CD4-positive, alpha-beta memory T cell (primary cell): ENCODE results near the gene POTEM. TPM values are rescaled to one million over a fixed set of nuclear protein-coding genes. Genes with fewer than 3 reads are reported as not detected.
"Not testable (repeated sequence)": the region's sequence is repeated elsewhere in the genome, so short reads cannot be mapped to it uniquely, and the experiment has no call there.

Source experiments
- CTCF ChIA-PET: fragments of 350-600 bp; sonication (Branson Sonifier 250); formaldehyde crosslinking; loops from one replicate; lab custom pipeline; 2021; ENCODE audit warnings: inconsistent platforms; ENCODE audit not compliant: partially characterized antibody; lab: Charles Lee
- POLR2A ChIA-PET: fragments of 350-600 bp; sonication (Branson Sonifier 250); formaldehyde crosslinking; loops from one replicate; lab custom pipeline; 2021; ENCODE audit not compliant: partially characterized antibody; lab: Charles Lee
- DNase-seq, 5 donors: peaks; one replicate each; pipeline versions ENCODE4 v3.0.0 to v3.0.0-alpha.2; 2020 to 2022; ENCODE audit warnings: mixed read lengths in 1 of 5
- H3K27ac ChIP-seq: one replicate; pipeline ENCODE4 v1.7.0; 2013; ENCODE audit warnings: low read depth, low read length
- H3K27me3 ChIP-seq: 2 replicates; pipeline ENCODE4 v1.7.0; 2013; ENCODE audit warnings: mild to moderate bottlenecking, low read length, moderate library complexity; ENCODE audit not compliant: insufficient read depth
- H3K36me3 ChIP-seq: 2 replicates; pipeline ENCODE4 v1.7.0; 2013; ENCODE audit warnings: mild to moderate bottlenecking, low read length, moderate library complexity; ENCODE audit not compliant: insufficient read depth
- H3K4me1 ChIP-seq: 2 replicates; pipeline ENCODE4 v1.7.0; 2013; ENCODE audit warnings: mild to moderate bottlenecking, low read length, moderate library complexity; ENCODE audit not compliant: insufficient read depth
- H3K4me3 ChIP-seq, 2 donors: one replicate each; pipeline ENCODE4 v1.7.0; 2013; ENCODE audit warnings: low read length in 2 of 2, mild to moderate bottlenecking in 1 of 2
- H3K9me3 ChIP-seq, 2 donors: one replicate each; pipeline ENCODE4 v1.7.0; 2013; ENCODE audit warnings: low read length in 2 of 2, control low read depth in 1 of 2; ENCODE audit not compliant: control insufficient read depth in 1 of 2
- H3K27ac Mint-ChIP-seq, 7 donors: one replicate each; pipeline ENCODE4 v1.8.0; 2020 to 2021; ENCODE audit warnings: mixed read lengths in 7 of 7, mild to moderate bottlenecking in 6 of 7, inconsistent platforms in 3 of 7, moderate library complexity in 3 of 7
- H3K27me3 Mint-ChIP-seq, 2 donors: one replicate each; pipeline ENCODE4 v1.8.0; 2020 to 2021; ENCODE audit warnings: mixed read lengths in 2 of 2
- H3K36me3 Mint-ChIP-seq, 2 donors: one replicate each; pipeline ENCODE4 v1.8.0; 2020 to 2021; ENCODE audit warnings: mixed read lengths in 2 of 2, inconsistent platforms in 1 of 2, mild to moderate bottlenecking in 1 of 2
- H3K4me1 Mint-ChIP-seq, 4 donors: one replicate each; pipeline ENCODE4 v1.8.0; 2020 to 2021; ENCODE audit warnings: mixed read lengths in 4 of 4, mild to moderate bottlenecking in 1 of 4
- H3K4me3 Mint-ChIP-seq, 8 donors: one replicate each; pipeline ENCODE4 v1.8.0; 2020 to 2021; ENCODE audit warnings: mixed read lengths in 8 of 8, mild to moderate bottlenecking in 7 of 8, moderate library complexity in 6 of 8, inconsistent platforms in 3 of 8
- H3K9me3 Mint-ChIP-seq, 8 donors: one replicate each; pipeline ENCODE4 v1.8.0; 2020 to 2021; ENCODE audit warnings: mixed read lengths in 8 of 8, mild to moderate bottlenecking in 5 of 8, inconsistent platforms in 3 of 8, moderate library complexity in 1 of 8
- intact Hi-C: fragments of 100-400 bp; cut with micrococcal nuclease; formaldehyde crosslinking; loops from one replicate; pipeline ENCODE4 v1.15.1; 2023
- polyA plus RNA-seq, 2 donors: library from polyadenylated mRNA; unstranded; fragments of 300-500 nt; fragmentation: Illumina TruSeq; gene quantifications; one replicate each; pipeline ENCODE4 v1.2.3, GENCODE V29; 2021
- total RNA-seq, 2 experiments: library from RNA; stranded (reverse); gene quantifications; one replicate each; pipeline ENCODE4 v1.2.3, GENCODE V29; 2021

POTEM gene
- total and polyA plus RNA-seq, 4 experiments from 2014 or later = not detected

DNA sequence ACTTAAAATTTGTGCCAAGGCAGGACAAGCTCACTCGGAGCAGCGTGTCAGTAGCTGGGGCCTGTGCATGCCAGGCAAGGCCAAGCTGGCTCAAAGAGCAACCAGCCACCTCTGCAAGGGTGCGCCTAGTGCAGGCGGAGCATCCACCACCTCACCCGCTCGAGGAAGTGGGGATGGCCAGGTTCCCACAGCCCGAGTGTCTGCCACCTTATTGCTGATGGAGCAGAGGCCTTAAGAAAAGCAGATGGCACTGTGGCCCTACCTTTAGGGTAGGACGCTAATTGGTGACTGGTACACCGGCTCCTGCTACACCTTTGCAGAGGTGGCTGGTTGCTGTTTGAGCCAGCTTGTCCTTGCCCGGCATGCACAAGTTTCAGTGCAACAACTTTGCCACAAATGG is 43.8 kb downstream of the POTEM start:
- H3K9me3 ChIP-seq, DNase-seq, H3K4me1 ChIP-seq, H3K9me3 Mint-ChIP-seq, H3K36me3 ChIP-seq, intact Hi-C loops, H3K4me1 Mint-ChIP-seq, H3K27me3 Mint-ChIP-seq, POLR2A ChIA-PET, H3K27ac ChIP-seq, H3K4me3 ChIP-seq, H3K27me3 ChIP-seq, H3K27ac Mint-ChIP-seq, CTCF ChIA-PET, H3K36me3 Mint-ChIP-seq, H3K4me3 Mint-ChIP-seq: not testable (repeated sequence)

DNA sequence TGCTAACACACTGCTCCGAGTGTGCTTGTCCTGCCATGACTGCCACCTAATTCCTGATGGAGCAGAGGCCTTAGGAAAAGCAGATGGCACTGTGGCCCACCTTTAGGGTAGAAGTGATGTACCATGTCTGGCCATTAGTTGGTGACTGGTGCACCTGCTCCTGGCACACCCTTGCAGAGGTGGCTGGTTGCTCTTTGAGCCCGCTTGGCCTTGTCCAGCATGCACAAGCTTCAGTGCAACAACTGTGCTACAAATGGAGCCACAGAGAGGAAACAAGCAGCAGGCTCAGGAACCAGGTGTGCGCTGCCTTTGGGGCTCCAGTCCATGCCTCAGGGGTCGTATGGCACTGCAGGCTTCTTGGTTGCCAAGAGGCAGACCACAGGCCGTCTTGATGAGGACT is 44.5 kb downstream of the POTEM start:
- H3K4me1 ChIP-seq, H3K4me3 Mint-ChIP-seq, H3K27me3 Mint-ChIP-seq, CTCF ChIA-PET, H3K36me3 Mint-ChIP-seq, intact Hi-C loops, H3K9me3 ChIP-seq, H3K36me3 ChIP-seq, H3K4me3 ChIP-seq, H3K27me3 ChIP-seq, H3K27ac ChIP-seq, H3K4me1 Mint-ChIP-seq, H3K9me3 Mint-ChIP-seq, POLR2A ChIA-PET, H3K27ac Mint-ChIP-seq: not testable (repeated sequence)
- peak in 1 of 5 donors; percentile 31 for DNase-seq

DNA sequence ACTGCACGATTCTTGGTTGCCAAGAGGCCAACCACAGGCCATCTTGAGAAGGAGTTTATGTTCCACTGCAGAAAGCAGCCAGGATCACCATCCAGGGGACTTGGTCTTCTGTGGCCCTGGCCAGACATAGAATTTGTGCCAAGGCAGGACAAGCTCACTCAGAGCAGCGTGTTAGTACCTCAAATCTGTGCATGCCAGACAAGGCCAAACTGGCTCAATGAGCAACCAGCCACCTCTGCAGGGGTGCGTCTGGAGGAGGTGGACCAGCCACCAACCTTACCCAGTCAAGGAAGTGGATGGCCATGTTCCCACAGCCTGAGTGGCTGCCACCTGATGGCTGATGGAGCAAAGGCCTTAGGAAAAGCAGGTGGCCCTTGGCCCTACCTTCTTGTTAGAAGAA is 48.0 kb downstream of the POTEM start:
- H3K9me3 ChIP-seq, DNase-seq, H3K27ac Mint-ChIP-seq, POLR2A ChIA-PET, H3K9me3 Mint-ChIP-seq, H3K27me3 ChIP-seq, intact Hi-C loops, H3K4me1 Mint-ChIP-seq, H3K36me3 Mint-ChIP-seq, CTCF ChIA-PET, H3K4me3 Mint-ChIP-seq, H3K36me3 ChIP-seq, H3K4me1 ChIP-seq, H3K4me3 ChIP-seq, H3K27ac ChIP-seq, H3K27me3 Mint-ChIP-seq: not testable (repeated sequence)

- POLR2A ChIA-PET, H3K4me1 Mint-ChIP-seq, H3K9me3 Mint-ChIP-seq, H3K27ac Mint-ChIP-seq, H3K4me3 ChIP-seq, H3K27me3 ChIP-seq, DNase-seq, H3K9me3 ChIP-seq, H3K36me3 Mint-ChIP-seq, CTCF ChIA-PET, H3K4me3 Mint-ChIP-seq, intact Hi-C loops, H3K36me3 ChIP-seq, H3K4me1 ChIP-seq, H3K27ac ChIP-seq, H3K27me3 Mint-ChIP-seq: not testable (repeated sequence)
These were observed 57.9 kb downstream of the POTEM start for GRCh38 chr14:19025080-19025589.

- H3K9me3 ChIP-seq, H3K4me3 ChIP-seq, H3K4me3 Mint-ChIP-seq, intact Hi-C loops, H3K4me1 ChIP-seq, CTCF ChIA-PET, DNase-seq, H3K27me3 ChIP-seq, H3K27me3 Mint-ChIP-seq, H3K36me3 ChIP-seq, H3K36me3 Mint-ChIP-seq, H3K9me3 Mint-ChIP-seq, POLR2A ChIA-PET, H3K27ac ChIP-seq, H3K4me1 Mint-ChIP-seq, H3K27ac Mint-ChIP-seq: not testable (repeated sequence)
These were observed 59.6 kb downstream of the POTEM start for GRCh38 chr14:19026649-19027351.

DNA sequence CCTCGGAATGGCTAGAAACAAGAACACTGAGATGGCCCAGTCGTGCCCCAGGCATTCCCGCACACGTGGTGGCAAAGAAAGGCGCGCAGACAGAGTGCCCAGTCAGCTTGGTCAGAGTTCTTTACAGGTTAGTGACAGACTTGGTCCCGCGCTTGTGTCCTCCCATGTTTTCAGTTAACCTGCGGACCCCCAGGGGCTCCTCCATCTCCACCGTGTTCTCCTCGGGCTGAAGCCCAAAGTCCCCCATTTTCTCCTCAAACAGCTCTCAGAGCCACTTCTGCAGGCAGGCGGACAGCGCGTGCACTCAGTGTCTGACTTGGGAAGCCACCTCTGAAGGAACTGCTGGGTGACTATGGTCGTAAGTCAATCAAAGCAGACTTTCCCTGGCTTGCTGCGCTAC is 60.7 kb downstream of the POTEM start:
- intact Hi-C loops, POLR2A ChIA-PET, H3K4me3 ChIP-seq, H3K4me3 Mint-ChIP-seq, H3K4me1 ChIP-seq, H3K27me3 ChIP-seq, H3K9me3 ChIP-seq, CTCF ChIA-PET, H3K36me3 ChIP-seq, H3K27ac ChIP-seq, H3K27me3 Mint-ChIP-seq, H3K9me3 Mint-ChIP-seq, DNase-seq, H3K27ac Mint-ChIP-seq, H3K36me3 Mint-ChIP-seq, H3K4me1 Mint-ChIP-seq: not testable (repeated sequence)

DNA sequence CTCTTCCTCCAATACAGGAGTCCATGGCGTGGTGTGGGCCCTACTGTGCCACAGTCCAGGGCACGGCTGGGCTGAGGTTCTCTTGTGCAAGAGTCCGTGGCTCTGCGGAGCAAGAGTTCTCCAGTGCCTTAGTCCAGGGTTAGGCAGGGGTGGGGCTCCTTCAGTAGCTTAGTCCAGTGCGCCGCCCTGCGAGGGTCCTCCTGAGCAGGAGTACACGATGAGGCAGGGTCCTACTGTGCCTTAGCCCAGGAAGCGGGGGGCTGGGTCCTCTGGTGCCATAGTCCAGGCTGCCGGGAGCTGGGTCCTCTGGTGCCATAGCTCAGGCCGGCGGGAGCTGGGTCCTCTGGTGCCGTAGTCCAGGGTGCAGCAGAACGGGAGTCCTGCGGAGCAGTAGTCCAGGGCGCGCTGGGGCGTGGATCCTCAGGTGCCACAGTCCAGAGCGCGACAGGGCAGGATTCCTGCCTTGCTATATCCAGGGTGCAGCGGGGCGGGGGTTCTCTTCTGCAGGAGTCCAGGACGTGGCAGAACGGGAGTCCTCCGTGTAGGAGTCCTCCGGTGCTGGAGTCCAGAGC is 69.7 kb downstream of the POTEM start:
- CTCF ChIA-PET, intact Hi-C loops: not testable (repeated sequence)

More for the DNA sequence above, 69.7 kb downstream of the POTEM start:
- H3K36me3 ChIP-seq, H3K27me3 ChIP-seq, H3K27ac Mint-ChIP-seq, H3K9me3 Mint-ChIP-seq, H3K4me1 ChIP-seq, H3K4me3 Mint-ChIP-seq, H3K4me3 ChIP-seq, H3K27me3 Mint-ChIP-seq, H3K9me3 ChIP-seq, H3K36me3 Mint-ChIP-seq, H3K27ac ChIP-seq, H3K4me1 Mint-ChIP-seq, POLR2A ChIA-PET, DNase-seq: not testable (repeated sequence)
